GM21619 (cell line): ENCODE measurements around the gene CGNL1.

Source experiments
- ATAC-seq: cut with Tn5 transposase; IDR thresholded peaks from one replicate; pipeline ENCODE4 v1.9.1; 2021; ENCODE audit not compliant: unreplicated experiment

CGNL1 gene

DNA sequence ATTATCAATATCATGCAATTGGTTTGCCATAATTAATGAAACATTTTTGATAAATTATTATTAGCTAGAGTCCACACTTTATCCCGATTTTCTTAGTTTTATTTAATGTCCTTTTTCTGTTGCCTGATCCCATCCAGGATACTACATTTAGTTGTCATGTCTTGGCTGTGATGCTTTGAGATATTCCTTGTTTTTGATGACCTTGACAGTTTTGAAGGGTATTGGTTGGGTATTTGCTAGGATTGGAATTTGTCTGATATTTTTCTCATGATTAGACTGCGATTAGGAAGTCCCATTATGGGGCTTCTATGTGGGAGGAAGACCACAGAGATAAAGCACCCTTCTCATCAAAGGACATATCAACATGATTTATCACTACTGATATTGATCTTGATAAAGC is 43.0 kb downstream of the CGNL1 start:
- no peak for ATAC-seq

DNA sequence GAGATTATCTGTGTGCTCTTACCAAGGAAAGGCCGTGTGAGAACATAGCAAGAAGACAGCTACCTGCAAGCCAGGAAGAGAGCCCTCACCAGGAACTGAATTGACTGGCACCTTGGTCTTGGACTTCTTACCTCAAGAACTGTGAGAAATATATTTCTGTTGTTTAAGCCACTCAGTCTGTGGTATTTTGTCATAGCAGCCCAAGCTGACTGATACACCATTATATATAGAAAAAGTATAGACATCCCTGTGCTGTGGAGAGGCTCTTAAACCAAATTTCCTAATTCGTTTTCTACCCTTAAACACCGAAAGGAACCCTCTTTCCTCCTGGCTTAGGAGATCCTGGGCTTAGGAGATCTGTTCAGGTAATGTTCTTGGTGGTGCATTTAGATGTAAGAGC is 44.8 kb downstream of the CGNL1 start:
- no peak for ATAC-seq

DNA sequence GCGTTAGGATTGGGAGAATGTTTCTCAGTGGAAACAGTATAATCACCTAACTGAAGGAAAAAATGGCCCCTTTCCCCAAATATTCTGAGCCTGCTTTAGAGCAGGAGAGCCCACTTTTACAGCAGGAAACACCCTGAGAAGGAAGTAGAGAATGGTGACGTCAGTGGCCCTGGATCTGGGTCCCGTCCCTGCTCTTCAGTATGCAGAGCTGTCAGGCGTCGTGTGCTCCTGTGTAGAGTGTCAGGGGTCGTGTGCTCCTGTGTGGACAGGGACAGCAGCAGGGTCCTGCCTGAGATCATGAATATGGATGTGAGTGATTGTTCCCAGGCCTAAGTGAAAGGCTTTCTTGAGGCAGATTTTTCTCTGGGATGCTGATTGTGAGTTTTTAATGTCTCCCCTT is 45.2 kb downstream of the CGNL1 start:
- no peak for ATAC-seq

DNA sequence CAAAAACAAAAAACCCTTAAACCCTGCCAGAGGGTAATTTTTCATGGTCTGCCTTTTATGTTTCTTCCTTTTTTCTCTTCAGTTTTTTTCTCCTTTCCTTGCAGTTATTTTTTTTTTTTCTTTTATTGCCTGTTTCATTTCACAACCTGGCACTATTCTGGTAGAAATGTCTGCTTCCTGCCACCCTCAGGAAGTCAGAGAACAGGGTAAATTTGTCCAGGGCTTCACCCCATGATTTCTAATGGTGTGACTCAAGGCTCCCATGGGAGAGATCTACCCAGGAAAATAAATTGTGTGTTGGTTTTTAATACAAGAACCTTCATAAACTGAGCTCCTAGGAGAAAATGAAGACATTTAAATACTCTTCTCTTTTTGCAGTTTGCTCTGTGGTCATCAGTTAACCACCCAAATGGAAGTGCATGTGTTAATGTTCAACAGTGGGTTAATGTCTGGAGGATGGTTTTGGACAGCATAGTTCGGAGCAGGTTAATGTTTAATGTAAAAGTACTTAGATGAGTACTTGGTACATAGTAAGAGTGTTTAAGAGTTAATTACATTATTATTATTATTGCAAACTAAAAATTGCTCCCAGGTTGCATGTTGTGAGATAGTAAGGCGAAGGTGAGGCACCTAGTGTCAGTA is 45.9 kb downstream of the CGNL1 start:
- peak; percentile 92 for ATAC-seq

DNA sequence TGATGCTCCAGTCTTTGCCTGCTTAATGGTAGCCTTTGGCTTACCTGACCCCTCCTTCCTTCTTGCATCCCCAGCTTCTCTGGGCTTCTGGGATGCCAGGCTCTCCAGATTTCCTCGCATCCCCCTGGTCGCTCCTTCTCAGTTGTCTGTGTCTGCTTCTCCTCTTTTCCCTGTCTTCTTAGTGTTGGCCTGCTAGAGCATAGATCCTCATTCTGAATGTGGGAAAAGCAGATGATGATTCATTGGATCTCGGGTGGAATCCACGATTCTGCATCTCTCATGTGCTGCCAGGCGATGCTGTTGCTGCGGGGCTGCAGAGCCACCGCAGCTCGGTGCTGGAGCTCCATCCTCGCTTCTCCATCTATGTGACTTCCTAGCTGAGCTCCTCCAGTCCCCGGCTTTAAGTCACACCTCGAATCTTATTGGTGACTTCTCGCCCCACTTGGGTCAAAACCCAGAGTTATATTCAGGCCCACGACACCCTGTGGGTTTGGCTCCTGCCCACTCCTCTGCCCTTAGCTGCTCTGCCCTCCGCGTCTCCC is 47.4 kb downstream of the CGNL1 start:
- ATAC-seq: no peak

DNA sequence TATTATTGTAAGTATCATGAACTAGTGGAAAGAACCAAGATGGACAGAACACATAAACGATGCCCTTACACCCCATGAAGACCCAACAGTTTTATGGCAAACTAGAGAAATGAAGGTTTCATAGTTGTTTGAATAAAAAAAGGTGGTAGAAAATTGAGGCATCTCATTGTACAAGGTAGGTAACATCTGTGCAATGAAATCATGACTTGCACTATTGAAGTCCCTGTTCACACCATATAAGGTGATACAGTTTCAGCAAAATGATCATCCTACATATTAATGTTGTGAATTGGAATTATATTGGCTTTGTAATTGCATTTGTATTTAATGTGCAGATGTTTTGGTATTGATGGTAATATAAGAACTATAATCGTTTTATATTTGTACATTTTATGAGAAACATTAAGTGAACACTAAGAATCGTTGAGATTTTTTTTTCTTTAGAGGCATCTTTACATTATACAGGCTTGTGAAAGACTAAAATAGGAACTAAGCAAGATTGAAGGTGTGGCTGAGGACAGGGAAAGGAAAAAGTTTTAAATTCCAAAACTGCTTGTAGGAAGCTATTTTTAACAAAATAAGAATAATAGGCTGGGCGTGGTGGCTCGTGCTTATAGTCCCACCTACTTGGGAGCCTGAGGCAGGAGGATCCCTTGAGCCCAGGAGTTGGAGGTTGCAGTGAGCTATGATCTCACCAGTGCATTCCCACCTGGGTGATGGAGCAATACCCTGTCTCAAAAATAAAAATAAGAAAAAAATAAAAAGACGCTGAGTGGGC is 48.5 kb downstream of the CGNL1 start:
- ATAC-seq: no peak

DNA sequence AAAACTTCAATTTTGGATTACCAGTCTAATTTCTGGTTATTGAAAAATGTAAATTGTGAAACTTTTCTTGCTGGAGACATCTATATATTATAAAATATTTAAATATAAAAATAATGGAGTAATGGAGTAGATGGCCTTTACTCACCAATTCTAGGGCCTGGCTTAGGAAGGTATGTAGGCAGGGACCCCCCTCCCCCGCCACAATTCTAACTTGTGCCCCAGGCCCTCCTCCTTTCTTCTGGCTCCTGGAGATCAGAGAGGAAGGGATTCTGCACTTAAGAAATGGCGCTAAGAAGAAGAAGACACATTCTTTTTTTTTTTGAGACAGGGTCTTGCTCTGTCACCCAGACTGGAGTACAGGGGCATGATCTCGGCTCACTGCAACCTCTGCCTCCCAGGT is 49.5 kb downstream of the CGNL1 start:
- no peak for ATAC-seq

DNA sequence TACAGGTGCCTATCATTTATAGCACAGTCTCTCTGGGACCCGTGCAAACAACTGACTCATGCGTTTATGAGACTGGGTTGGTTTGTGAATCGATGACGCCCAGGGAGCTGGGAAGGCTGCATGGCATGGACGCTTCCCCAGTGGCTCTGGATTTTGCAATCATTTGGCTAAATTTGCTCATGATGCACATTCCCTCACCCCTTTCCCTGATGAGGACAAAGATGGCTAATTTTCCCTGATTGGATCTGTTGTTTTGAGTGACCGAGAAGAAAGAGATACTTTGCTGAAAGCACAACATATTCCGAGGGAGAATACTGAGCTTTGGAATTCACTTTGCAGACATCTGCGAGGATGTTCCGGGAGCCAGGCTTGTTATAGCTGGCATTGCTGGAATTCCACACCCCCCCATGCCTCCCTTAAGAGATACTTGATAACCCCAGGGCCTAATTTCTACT is 51.1 kb downstream of the CGNL1 start:
- ATAC-seq: no peak

DNA sequence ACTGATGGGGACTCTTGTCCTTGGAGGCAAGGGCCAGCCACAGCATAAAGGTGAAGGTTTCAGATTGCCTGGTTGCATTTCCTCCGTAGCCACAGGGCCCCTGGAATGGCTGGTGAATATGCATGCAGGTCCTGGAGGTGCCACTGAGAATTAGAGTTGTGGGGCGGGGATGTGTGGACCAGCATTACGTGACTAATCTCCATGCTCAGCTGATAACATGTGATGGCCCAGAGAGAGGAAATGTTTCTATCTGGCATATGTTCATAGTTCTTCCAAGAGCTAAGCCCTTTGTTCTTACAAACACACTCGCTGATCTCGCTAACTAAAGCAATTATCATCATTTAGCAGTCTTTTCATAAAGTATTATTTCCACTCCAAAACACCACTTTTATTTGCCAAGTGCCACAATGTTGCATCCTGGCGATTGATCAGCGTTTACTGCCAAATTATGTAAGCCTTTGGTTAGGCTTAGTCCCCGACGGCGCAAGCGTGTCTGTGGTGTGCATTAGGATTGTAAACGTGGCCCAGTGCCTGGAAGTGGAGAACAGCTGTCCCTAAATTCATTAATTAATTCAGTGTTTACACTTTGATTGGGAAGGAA is 55.9 kb downstream of the CGNL1 start:
- no peak for ATAC-seq

DNA sequence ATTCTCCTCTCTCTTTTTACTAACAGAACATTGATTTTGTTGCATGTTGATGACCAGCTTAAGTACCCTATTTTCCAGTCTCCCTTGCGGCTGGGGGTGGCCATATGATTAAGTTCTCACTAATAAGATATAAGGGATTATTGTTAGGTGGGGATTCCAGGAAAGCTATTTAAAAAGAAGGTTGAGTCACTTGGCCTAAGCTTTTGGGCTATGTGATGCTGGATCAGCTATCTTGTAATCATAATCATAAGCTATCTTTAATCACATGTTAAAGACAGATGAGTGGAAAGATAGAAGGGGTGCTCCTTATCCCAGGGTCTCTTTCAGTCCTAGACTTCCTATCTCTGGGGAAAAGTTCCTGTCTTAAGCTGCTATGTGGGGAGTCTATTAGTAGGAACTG is 59.9 kb downstream of the CGNL1 start:
- ATAC-seq: no peak

DNA sequence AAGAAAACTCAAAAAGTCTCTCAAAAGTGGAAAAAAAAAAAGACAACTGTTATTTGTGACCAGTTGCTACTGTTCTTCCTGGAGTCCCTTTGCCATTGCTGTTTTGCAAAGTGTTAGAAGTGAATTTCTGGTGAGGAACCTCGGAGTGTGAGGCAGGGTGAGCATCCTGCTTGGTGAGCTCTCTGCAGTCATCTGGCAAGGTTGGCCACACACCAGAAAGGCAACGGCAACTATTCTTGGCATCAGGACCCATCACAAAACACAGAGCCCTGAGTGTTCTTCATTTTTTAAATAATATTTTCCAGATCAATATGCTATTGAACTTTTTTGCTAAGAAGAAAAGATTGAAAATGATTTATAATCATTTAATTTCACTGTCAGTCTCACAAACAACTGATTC is 60.7 kb downstream of the CGNL1 start:
- no peak for ATAC-seq

DNA sequence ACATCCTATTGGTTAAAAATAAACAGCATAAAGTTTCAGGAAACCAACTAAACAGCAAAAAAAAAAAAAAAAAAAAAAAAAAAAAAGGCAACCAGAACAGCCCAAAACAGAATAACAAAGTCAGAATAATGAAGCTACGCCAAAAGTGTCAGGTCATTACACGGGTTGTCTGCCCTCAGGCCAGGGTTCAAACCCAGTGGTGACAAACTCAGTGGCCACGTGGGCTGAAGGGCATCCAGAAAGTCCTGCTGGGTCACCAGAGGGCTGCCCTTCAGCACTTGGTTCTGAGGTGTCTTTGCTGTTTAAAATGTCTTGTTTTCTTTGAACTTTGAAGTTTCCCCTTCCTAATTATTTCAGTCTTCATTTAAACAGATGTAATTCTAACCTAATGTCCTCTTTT is 61.3 kb downstream of the CGNL1 start:
- no peak for ATAC-seq

DNA sequence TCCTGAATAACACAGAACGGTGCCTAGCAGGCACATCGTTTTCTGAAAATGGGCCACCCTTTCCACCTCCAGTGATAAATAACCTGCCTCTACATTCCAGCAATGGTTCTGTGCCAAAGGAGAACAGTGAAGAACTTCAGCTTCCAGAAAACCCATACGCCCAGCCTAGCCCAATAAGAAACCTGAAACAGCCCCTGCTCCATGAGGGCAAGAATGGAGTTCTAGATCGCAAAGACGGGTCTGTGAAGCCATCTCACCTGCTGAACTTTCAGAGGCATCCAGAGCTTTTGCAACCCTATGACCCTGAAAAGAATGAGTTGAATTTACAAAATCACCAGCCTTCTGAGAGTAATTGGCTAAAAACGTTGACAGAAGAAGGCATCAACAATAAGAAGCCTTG is 61.9 kb downstream of the CGNL1 start:
- no peak for ATAC-seq

DNA sequence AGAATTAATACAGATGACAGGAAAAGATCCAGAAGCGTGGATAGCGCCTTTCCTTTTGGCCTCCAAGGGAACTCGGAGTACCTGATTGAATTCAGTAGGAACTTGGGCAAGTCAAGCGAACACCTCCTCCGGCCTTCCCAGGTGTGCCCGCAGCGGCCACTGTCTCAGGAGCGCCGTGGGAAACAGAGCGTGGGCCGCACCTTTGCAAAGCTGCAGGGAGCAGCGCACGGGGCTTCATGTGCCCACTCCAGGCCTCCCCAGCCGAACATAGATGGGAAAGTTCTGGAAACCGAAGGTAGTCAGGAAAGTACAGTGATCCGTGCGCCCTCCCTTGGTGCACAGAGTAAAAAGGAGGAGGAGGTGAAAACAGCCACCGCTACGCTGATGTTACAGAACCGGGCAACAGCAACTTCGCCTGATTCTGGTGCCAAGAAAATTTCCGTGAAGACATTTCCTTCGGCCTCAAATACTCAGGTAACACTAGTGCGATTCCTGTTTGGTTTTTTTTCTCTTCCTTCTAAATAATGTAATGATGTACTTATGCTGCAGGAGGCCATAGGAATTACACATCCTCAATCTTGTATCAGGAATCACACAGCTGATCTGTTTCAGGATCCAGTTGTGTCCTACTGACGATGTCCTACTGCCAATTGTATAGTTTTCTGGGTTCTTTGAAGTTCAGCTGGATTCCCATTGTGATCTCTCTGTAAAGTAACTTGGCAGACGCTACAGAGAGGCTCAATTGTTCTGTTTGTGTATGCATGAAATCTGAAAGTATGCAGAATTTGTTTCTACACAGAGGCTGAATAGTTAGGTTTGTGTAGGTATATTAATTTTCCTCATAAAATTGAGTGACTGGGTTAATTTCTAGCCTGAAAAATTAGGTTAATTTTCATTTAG is 63.1 kb downstream of the CGNL1 start:
- ATAC-seq: no peak

DNA sequence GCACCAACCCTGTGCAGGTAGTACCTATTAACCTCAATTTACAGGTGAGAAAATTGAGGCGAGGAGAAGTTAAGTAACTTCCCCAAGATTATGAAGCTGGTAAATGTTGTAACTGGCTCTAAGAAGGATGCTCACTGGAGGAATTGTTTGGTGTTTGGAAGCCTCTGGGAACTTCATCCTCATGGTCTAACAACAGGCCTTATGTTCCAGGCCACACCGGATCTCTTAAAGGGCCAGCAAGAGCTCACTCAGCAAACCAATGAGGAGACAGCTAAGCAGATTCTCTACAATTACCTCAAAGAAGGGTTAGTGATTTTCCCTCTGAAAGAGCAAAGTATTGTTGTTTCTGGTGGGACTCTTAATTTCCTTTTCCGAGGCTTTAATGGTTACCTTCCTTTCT is 63.9 kb downstream of the CGNL1 start:
- ATAC-seq: no peak

DNA sequence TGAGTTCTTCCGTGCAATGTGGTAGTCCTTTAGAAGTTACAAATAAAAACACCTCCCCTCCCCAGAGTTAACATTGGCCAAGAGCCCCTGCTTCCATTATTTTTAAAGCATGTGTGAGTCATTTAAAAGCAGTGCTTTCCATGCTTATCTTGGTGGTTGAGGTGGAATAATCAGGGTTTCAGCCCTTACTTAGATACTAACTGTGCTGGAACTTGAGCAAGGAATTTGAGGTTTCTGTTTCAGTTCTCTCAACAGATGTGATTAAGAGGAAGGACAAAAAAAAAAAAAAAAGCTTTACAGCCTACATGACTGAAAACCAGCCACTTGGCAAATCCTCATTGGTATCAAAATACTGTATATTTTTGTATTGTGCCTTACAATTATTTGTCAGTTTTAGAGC is 64.5 kb downstream of the CGNL1 start:
- no peak for ATAC-seq

DNA sequence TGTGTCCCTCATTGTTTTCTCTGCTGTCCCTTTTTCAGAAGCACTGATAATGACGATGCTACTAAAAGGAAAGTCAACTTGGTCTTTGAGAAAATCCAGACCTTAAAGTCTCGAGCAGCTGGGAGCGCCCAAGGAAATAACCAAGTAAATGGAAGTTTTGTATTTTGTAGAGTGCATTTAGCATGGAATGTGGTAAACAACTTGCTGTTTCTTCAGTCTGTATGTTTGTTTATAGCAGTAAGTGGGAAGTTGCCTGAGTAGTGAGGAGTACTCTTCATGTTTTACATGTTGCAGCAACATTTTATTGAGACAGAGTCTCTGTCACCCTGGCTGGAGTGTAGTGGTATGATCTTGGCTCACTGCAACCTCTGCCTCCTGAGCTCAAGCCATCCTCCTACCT is 66.0 kb downstream of the CGNL1 start:
- ATAC-seq: no peak

DNA sequence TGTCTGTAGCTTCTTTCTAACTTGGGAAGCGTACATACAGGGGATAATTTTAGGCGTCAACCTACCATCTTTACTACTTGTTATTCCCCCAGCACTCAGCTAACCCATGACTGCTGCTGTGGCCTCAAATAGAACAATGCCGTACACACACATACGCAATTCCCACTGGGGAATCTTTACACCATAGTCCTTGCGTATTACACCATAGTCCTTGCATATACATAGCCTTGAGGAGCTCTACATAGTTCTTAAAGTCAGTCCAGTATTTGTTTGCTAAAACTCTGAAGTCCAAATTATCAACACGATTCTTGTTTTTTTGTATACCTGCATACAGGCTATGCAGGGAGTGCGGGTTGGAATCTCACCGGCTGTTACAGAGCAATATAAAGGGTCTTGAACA is 67.2 kb downstream of the CGNL1 start:
- ATAC-seq: no peak

DNA sequence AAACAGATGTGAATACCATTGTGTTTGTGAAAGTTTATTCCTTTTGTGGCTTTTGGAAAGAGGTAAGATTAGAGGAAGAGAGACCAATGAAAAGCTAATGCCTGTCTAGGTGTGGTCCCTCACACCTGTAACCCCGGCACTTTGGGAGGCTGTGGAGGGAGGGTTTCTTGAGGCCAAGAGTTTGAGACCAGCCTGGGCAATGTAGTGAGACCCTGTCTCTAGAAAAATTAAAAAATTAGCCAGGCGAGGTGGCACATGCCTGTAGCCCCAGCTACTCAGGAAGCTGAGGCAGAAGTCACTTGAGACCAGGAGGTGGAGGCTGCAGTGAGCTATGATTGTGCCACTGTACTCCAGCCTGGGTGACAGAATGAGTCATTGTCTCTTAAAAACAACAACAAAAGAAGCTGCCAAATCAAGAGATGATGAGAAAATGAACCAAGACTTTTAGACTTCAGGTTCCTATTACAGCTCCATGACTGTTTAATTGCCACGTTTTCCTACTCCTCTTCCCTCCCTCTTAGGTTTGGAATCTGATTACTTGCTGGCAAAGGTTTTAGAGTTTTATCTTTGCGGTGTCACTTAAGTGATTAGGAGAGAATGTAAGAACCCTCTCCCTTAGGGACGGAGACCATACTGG is 68.7 kb downstream of the CGNL1 start:
- no peak for ATAC-seq

DNA sequence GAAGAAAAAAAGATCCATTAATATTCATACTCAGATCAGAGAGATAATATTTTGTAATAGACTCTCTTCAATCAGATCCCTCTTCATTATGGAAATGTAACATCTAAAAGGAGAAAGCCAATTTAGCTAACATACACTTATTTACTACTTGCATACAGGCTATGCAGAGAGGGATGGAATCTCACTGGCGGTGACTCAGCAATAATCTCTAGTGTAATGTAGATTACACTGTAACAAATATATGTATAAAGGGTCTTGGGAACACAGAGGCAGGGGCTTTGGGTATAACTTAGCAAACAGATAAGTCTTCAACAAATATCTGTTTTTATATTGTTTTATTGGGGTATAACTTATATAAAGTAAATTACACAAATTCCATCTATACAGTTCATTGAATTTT is 69.6 kb downstream of the CGNL1 start:
- ATAC-seq: no peak

DNA sequence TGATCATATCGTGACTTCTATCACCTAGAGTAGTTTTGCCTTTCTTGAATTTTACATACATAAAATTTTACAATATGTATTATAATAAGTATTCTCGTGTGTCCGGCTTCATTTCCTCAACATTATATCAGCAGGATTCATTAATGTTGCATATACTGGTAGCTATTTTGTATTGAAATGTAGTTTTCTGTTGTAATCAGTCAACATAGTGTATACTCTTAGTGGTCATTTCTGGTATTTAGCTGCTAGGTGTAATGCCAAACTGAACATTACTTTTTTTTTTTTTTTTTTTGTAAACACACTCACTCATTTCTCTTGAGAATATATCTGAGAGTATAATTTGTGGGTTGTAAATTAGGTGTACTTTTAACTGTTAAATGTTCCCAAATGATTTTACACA is 70.1 kb downstream of the CGNL1 start:
- ATAC-seq: no peak
